HEK293 (cell line): ENCODE measurements around the gene HGFAC.

Experiments used
- CTCF ChIA-PET: fragments of 350-600 bp; formaldehyde crosslinking; extraction: SDS; loops from one replicate; lab custom pipeline; 2021; ENCODE audit warnings: antibody characterized with exemption; lab: Yijun Ruan, JAX
- POLR2A ChIA-PET: fragments of 300-600 bp; formaldehyde crosslinking; extraction: SDS; loops from one replicate; lab custom pipeline; 2020; ENCODE audit warnings: antibody characterized with exemption, inconsistent platforms; lab: Yijun Ruan, JAX
- H3K27ac ChIP-seq: fragments of 200-500 bp; sonication (Bioruptor generic); 2 replicates; pipeline ENCODE4 v1.5.1; 2014; ENCODE audit warnings: low read depth, low read length, control low read depth, inconsistent platforms; ENCODE audit errors: extremely low read depth
- H3K36me3 ChIP-seq, 2 experiments: fragments of 200-500 bp in 1 of 2; sonication (Bioruptor generic) in 1 of 2; 1 replicate in 1 of 2; 2 replicates in 1 of 2; pipeline ENCODE4 v1.5.1; 2014 to 2017; ENCODE audit warnings: inconsistent platforms in 2 of 2, low read length in 2 of 2; ENCODE audit not compliant: control insufficient read depth in 2 of 2, insufficient read depth in 1 of 2
- H3K4me1 ChIP-seq: fragments of 200-500 bp; sonication (Bioruptor generic); 2 replicates; pipeline ENCODE4 v1.5.1; 2014; ENCODE audit warnings: mild to moderate bottlenecking, low read length, inconsistent platforms; ENCODE audit not compliant: control insufficient read depth, insufficient read depth
- H3K4me3 ChIP-seq: 2 replicates; pipeline ENCODE4 v1.5.1; 2011; ENCODE audit warnings: low read depth, mild to moderate bottlenecking, control low read depth, low read length, moderate library complexity
- H3K9me3 ChIP-seq: fragments of 200-500 bp; sonication (Bioruptor generic); 2 replicates; pipeline ENCODE4 v1.5.1; 2014; ENCODE audit warnings: low read depth, low read length, inconsistent platforms; ENCODE audit not compliant: control insufficient read depth, insufficient read depth
- BCL11A ChIP-seq: fragments of 450-650 bp; formaldehyde crosslinking; IDR thresholded peaks from 2 replicates; pipeline ENCODE4 v1.5.1; 2016; ENCODE audit warnings: low read depth, missing biosample characterization, missing genetic modification characterization
- EGR2 ChIP-seq: fragments of 450-650 bp; formaldehyde crosslinking; IDR thresholded peaks from 2 replicates; pipeline ENCODE4 v1.5.1; 2016; ENCODE audit warnings: low read depth, missing biosample characterization, missing genetic modification characterization
- FEZF1 ChIP-seq: fragments of 450-650 bp; formaldehyde crosslinking; IDR thresholded peaks from 2 replicates; pipeline ENCODE4 v1.5.1; 2016; ENCODE audit warnings: missing biosample characterization, missing genetic modification characterization
- GLI2 ChIP-seq: fragments of 450-650 bp; formaldehyde crosslinking; IDR thresholded peaks from 2 replicates; pipeline ENCODE4; 2017; ENCODE audit warnings: missing biosample characterization, missing genetic modification characterization, low read depth, borderline replicate concordance
- GLIS1 ChIP-seq: fragments of 450-650 bp; formaldehyde crosslinking; IDR thresholded peaks from 2 replicates; pipeline ENCODE4 v1.5.1; 2016; ENCODE audit warnings: missing biosample characterization, missing genetic modification characterization
- GLIS2 ChIP-seq: fragments of 450-650 bp; formaldehyde crosslinking; IDR thresholded peaks from 2 replicates; pipeline ENCODE4 v1.5.1; 2016; ENCODE audit warnings: missing biosample characterization, missing genetic modification characterization
- SETDB1 ChIP-seq: IDR thresholded peaks from one replicate; pipeline ENCODE4 v1.6.1; 2017; ENCODE audit warnings: mild to moderate bottlenecking, low read length, moderate library complexity, mixed read lengths; ENCODE audit not compliant: insufficient read length
- ZBTB7A ChIP-seq: fragments of 450-650 bp; formaldehyde crosslinking; IDR thresholded peaks from 2 replicates; pipeline ENCODE4 v1.5.1; 2016; ENCODE audit warnings: low read depth, missing biosample characterization, missing genetic modification characterization
- ZFHX2 ChIP-seq: fragments of 450-650 bp; formaldehyde crosslinking; conservative IDR thresholded peaks from 2 replicates; pipeline ENCODE4 v1.5.1; 2016; ENCODE audit warnings: missing biosample characterization, missing genetic modification characterization
- ZIC2 ChIP-seq: fragments of 450-650 bp; formaldehyde crosslinking; IDR thresholded peaks from 2 replicates; pipeline ENCODE4 v1.5.1; 2016; ENCODE audit warnings: missing biosample characterization, missing genetic modification characterization
- ZNF10 ChIP-seq: fragments of 450-650 bp; formaldehyde crosslinking; IDR thresholded peaks from 2 replicates; pipeline ENCODE4 v1.5.1; 2017; ENCODE audit warnings: missing biosample characterization, missing genetic modification characterization
- ZNF133 ChIP-seq: fragments of 450-650 bp; formaldehyde crosslinking; IDR thresholded peaks from 2 replicates; pipeline ENCODE4 v1.5.1; 2016; ENCODE audit warnings: missing biosample characterization, missing genetic modification characterization
- ZNF302 ChIP-seq: fragments of 450-650 bp; formaldehyde crosslinking; IDR thresholded peaks from 2 replicates; pipeline ENCODE4 v1.5.1; 2016; ENCODE audit warnings: missing biosample characterization, missing genetic modification characterization, low read depth
- ZNF311 ChIP-seq: fragments of 450-650 bp; formaldehyde crosslinking; IDR thresholded peaks from 2 replicates; pipeline ENCODE4 v1.5.1; 2017; ENCODE audit warnings: missing biosample characterization, missing genetic modification characterization, borderline replicate concordance
- ZNF416 ChIP-seq: fragments of 450-650 bp; formaldehyde crosslinking; IDR thresholded peaks from 2 replicates; pipeline ENCODE4 v1.5.1; 2016; ENCODE audit warnings: missing biosample characterization, missing genetic modification characterization
- ZNF473 ChIP-seq: fragments of 450-650 bp; formaldehyde crosslinking; IDR thresholded peaks from 2 replicates; pipeline ENCODE4 v1.5.1; 2017; ENCODE audit warnings: missing biosample characterization, missing genetic modification characterization
- ZNF521 ChIP-seq: fragments of 450-650 bp; formaldehyde crosslinking; IDR thresholded peaks from 2 replicates; pipeline ENCODE4 v1.5.1; 2017; ENCODE audit warnings: missing biosample characterization, mild to moderate bottlenecking, missing genetic modification characterization
- ZNF544 ChIP-seq: fragments of 450-650 bp; formaldehyde crosslinking; IDR thresholded peaks from 2 replicates; pipeline ENCODE4 v1.5.0; 2017; ENCODE audit warnings: missing biosample characterization, missing genetic modification characterization
- ZNF585B ChIP-seq: fragments of 450-650 bp; formaldehyde crosslinking; IDR thresholded peaks from 2 replicates; pipeline ENCODE4 v1.5.1; 2016; ENCODE audit warnings: missing biosample characterization, missing genetic modification characterization
- ZNF76 ChIP-seq: fragments of 450-650 bp; formaldehyde crosslinking; IDR thresholded peaks from 2 replicates; pipeline ENCODE4; 2016; ENCODE audit warnings: low read depth, missing biosample characterization, missing genetic modification characterization, borderline replicate concordance
- ZNF768 ChIP-seq: fragments of 450-650 bp; formaldehyde crosslinking; IDR thresholded peaks from 2 replicates; pipeline ENCODE4 v1.5.1; 2018; ENCODE audit warnings: missing biosample characterization, mild to moderate bottlenecking, missing genetic modification characterization
- ZNF830 ChIP-seq: fragments of 450-650 bp; IDR thresholded peaks from 2 replicates; pipeline ENCODE4 v1.5.0; 2018; ENCODE audit warnings: missing biosample characterization, missing genetic modification characterization, low read depth, mild to moderate bottlenecking, moderate library complexity
- TF ChIP-seq, protein P1 (sequence below): fragments of 450-650 bp; formaldehyde crosslinking; IDR thresholded peaks from 2 replicates; pipeline ENCODE4 v1.5.1; 2016; ENCODE audit warnings: missing biosample characterization, missing genetic modification characterization
- TF ChIP-seq, protein P2 (sequence below): fragments of 450-650 bp; formaldehyde crosslinking; IDR thresholded peaks from 2 replicates; pipeline ENCODE4 v1.5.1; 2016; ENCODE audit warnings: missing biosample characterization, missing genetic modification characterization
- TF ChIP-seq, protein P3 (sequence below): fragments of 450-650 bp; formaldehyde crosslinking; IDR thresholded peaks from 2 replicates; pipeline ENCODE4 v1.5.1; 2016; ENCODE audit warnings: missing biosample characterization, missing genetic modification characterization
- TF ChIP-seq, protein P4 (sequence below): fragments of 450-650 bp; formaldehyde crosslinking; IDR thresholded peaks from 2 replicates; pipeline ENCODE4 v1.5.1; 2016; ENCODE audit warnings: missing biosample characterization, missing genetic modification characterization

Gene HGFAC

DNA sequence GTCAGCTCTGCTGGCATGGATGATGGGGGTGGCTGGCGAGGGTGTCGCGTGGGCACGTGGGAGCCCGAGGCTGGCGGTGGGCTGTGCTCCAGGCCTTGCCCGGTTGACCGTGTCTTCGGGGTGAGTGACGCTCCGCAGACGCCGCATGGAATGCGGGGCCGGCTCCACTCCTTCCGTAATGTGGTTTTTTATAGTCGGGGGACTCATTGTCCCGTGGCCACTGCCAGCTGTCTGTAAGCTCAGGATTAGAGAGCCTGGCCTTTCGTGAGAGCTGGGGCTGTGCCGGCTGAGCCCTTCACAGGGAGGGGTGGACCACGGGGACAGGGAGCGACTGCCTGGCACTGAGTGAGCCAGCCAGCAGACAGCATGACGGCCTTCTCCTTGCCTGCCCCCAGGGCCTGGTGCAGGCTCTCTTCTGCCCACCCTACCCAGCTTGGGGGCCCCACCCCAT lies 41.7 kb downstream of the HGFAC start:
- no peak overlapping the region for H3K4me3 ChIP-seq
- no peak overlapping the region for H3K27ac ChIP-seq
- POLR2A ChIA-PET = no interaction called here
- no peaks in the 10 kb centered on the region for H3K36me3 ChIP-seq
- no peaks in the 10 kb centered on the region for H3K9me3 ChIP-seq
- no peak for TF ChIP-seq ZBTB7A (tag by site-specific recombination)
- TF ChIP-seq, protein P1, sequence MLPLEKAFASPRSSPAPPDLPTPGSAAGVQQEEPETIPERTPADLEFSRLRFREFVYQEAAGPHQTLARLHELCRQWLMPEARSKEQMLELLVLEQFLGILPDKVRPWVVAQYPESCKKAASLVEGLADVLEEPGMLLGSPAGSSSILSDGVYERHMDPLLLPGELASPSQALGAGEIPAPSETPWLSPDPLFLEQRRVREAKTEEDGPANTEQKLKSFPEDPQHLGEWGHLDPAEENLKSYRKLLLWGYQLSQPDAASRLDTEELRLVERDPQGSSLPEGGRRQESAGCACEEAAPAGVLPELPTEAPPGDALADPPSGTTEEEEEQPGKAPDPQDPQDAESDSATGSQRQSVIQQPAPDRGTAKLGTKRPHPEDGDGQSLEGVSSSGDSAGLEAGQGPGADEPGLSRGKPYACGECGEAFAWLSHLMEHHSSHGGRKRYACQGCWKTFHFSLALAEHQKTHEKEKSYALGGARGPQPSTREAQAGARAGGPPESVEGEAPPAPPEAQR (tag by site-specific recombination) = no peak
- TF ChIP-seq SETDB1 = no peak
- TF ChIP-seq, protein P2, sequence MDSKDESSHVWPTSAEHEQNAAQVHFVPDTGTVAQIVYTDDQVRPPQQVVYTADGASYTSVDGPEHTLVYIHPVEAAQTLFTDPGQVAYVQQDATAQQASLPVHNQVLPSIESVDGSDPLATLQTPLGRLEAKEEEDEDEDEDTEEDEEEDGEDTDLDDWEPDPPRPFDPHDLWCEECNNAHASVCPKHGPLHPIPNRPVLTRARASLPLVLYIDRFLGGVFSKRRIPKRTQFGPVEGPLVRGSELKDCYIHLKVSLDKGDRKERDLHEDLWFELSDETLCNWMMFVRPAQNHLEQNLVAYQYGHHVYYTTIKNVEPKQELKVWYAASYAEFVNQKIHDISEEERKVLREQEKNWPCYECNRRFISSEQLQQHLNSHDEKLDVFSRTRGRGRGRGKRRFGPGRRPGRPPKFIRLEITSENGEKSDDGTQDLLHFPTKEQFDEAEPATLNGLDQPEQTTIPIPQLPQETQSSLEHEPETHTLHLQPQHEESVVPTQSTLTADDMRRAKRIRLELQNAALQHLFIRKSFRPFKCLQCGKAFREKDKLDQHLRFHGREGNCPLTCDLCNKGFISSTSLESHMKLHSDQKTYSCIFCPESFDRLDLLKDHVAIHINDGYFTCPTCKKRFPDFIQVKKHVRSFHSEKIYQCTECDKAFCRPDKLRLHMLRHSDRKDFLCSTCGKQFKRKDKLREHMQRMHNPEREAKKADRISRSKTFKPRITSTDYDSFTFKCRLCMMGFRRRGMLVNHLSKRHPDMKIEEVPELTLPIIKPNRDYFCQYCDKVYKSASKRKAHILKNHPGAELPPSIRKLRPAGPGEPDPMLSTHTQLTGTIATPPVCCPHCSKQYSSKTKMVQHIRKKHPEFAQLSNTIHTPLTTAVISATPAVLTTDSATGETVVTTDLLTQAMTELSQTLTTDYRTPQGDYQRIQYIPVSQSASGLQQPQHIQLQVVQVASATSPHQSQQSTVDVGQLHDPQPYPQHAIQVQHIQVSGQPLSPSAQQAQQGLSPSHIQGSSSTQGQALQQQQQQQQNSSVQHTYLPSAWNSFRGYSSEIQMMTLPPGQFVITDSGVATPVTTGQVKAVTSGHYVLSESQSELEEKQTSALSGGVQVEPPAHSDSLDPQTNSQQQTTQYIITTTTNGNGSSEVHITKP (tag by site-specific recombination) = no peak
- TF ChIP-seq ZNF521 (tag by site-specific recombination) = no peak
- TF ChIP-seq, protein P3, sequence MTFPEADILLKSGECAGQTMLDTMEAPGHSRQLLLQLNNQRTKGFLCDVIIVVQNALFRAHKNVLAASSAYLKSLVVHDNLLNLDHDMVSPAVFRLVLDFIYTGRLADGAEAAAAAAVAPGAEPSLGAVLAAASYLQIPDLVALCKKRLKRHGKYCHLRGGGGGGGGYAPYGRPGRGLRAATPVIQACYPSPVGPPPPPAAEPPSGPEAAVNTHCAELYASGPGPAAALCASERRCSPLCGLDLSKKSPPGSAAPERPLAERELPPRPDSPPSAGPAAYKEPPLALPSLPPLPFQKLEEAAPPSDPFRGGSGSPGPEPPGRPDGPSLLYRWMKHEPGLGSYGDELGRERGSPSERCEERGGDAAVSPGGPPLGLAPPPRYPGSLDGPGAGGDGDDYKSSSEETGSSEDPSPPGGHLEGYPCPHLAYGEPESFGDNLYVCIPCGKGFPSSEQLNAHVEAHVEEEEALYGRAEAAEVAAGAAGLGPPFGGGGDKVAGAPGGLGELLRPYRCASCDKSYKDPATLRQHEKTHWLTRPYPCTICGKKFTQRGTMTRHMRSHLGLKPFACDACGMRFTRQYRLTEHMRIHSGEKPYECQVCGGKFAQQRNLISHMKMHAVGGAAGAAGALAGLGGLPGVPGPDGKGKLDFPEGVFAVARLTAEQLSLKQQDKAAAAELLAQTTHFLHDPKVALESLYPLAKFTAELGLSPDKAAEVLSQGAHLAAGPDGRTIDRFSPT (tag by site-specific recombination) = peak; percentile 28; the same call in 1 of the 2 replicates
- no peak for TF ChIP-seq ZNF830 (tag by site-specific recombination)
- TF ChIP-seq ZNF76 (tag by site-specific recombination) = no peak
- CTCF ChIA-PET = interaction anchor here (0.5 kb wide), 1 partner anchor 29 kb away, joined by 3 read pairs; no protein-coding TSS in a partner anchor
- no peaks in the 10 kb centered on the region; the same call in 1 of the 2 replicates for H3K4me1 ChIP-seq

DNA sequence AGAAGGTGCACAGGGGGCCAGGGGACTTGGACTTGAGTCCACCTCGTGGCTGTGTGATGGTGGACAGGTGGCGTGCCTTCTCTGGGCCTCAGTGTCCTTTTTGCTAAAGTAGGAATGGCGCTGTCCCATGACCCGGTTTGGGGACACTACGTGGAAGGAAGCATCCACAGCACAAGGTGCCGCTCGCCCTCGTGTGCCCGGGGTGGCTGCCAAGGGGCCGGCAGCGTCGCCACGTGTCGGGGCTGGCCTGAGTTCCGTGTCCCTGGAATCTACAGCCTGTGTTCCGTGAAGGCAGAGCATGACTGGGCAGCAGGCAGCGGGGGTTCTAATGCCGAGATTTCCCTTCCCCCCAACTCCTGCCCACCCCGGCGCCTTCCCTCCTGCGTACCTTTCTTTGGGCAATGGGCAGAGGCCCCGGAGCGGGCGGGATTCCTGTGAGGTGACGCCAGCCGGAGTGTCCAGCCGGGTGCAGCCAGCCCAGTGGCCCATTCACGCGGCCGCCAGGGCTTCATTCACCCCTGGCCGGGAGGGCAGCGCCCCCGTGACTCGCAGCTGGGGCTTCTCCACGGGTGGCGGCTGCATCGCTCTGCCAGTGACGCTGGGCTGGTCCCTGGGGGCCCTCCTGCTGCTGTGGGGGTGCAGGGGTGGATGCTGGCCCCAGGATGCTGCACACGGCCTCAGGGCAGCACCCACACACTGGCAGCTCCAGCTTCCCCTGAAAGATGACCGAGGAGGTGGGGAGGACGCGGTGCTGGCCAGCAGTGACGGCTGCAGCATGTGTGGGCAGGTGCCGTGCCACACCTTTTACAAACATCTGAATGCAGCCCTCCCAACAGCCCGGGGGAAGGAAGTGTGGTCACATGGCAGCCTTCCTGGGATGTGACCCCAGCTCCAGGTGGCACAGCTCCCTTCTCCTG lies 42.5 kb downstream of the HGFAC start:
- H3K4me1 ChIP-seq = no peaks in the 10 kb centered on the region; the same call in 1 of the 2 replicates
- H3K27ac ChIP-seq = no peak overlapping the region
- CTCF ChIA-PET = no interaction called here
- H3K9me3 ChIP-seq = no peaks in the 10 kb centered on the region
- TF ChIP-seq BCL11A (tag by site-specific recombination) (no peak), ZFHX2 (tag by site-specific recombination) (peak; percentile 91), ZNF302 (tag by site-specific recombination) (no peak), ZNF473 (no peak), GLI2 (tag by site-specific recombination) (no peak), ZNF133 (tag by site-specific recombination) (no peak), EGR2 (tag by site-specific recombination) (peak; percentile 88), ZNF768 (0 out of 2 replicates have a peak, but pooled peaks have one; percentile 8), FEZF1 (tag by site-specific recombination) (no peak), ZNF585B (no peak), ZNF10 (tag by site-specific recombination) (no peak), ZIC2 (tag by site-specific recombination) (peak; percentile 67), ZNF544 (no peak), GLIS2 (peak; percentile 58), ZNF311 (tag by site-specific recombination) (no peak), GLIS1 (tag by site-specific recombination) (peak; percentile 50), ZNF416 (tag by site-specific recombination) (no peak)
- TF ChIP-seq, protein P4, sequence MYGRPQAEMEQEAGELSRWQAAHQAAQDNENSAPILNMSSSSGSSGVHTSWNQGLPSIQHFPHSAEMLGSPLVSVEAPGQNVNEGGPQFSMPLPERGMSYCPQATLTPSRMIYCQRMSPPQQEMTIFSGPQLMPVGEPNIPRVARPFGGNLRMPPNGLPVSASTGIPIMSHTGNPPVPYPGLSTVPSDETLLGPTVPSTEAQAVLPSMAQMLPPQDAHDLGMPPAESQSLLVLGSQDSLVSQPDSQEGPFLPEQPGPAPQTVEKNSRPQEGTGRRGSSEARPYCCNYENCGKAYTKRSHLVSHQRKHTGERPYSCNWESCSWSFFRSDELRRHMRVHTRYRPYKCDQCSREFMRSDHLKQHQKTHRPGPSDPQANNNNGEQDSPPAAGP = 0 out of 2 replicates have a peak, but pooled peaks have one; percentile 60
- H3K36me3 ChIP-seq = no peaks in the 10 kb centered on the region
- POLR2A ChIA-PET = no interaction called here
- no peak overlapping the region; the same call in 1 of the 2 replicates for H3K4me3 ChIP-seq
